GM19452 (cell line): ENCODE data around the gene ABLIM2.

Source experiments
- ATAC-seq: cut with Tn5 transposase; IDR thresholded peaks from one replicate; pipeline ENCODE4 v1.9.1; 2021; ENCODE audit not compliant: unreplicated experiment

ABLIM2 gene

DNA sequence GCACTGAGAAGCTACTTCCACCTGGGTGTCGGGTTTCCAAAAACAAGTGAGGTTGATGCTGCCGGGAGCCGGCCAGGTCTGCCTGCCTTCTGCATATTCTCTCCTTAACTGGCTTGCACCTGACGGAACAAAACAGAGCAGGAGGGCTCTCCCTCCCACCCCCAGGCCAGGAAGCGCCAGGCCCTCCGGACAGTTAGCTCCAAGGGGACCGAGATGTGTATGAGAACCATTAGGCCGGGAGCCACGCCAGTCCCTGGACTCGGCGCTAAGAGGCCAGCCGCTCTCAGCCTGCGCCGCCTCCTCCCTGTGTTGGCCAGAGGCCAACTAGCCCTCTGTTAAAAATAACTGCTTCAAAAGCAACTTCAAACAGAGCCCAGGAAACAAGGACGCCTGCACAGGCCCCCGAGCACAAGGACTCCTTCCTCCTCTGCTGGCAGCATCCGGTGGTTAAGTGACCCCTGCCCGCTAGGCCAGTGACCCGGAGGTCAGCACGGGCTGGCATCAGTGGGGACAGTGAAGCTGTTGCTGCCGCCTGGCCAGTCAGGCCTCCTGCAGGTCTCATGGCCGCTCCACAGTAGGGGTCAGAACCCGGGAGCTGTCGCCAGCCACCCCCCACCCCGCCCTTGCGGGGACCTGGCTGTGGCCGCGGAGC, 107.9 kb downstream of the ABLIM2 start:
- no peak for ATAC-seq

- no peak for ATAC-seq
Measured at GRCh38 chr4:8050180-8050554, 108.4 kb downstream of the ABLIM2 start.

DNA sequence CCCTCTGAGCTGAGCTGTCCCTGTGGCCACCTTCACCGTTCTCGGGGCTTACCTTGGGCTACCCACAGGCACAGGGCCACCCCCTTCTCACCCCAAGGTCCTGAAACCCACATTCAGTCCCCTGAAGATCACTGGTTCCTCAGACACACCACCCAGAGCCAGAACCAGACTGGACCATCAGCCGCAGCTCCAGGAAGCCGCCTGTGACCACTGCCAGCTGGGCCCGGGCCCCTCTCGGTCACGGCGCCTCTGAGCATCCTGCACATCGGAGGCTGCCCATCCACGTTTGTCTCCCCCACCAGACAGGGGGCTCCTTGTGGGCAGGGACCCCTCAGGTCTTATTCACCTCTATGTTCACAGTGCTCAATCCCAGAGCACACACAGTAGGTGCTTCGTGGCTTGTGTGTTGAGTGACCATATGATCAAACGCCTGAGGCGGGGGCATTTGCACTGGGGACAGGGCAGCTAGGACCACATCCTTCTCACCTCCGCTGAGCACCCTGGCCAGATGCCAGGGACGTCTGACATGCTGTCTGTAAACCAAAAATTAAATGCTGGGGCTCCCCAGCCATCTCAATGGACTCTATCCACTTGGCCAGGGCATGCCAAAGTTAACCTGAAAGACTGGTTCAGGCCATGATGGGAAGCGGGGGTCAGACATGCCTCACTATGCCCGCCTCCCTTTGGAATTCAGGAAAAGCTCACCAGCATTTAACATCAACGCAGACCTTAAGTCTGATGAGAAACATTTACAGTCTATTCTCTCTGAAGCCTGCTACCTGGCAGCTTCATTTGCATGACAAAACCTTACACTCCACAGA, 109.5 kb downstream of the ABLIM2 start:
- ATAC-seq = no peak

- ATAC-seq = no peak
Measured at GRCh38 chr4:8047837-8048678, 110.6 kb downstream of the ABLIM2 start.

- ATAC-seq = no peak
Measured at GRCh38 chr4:8046925-8047541, 111.6 kb downstream of the ABLIM2 start.

- ATAC-seq = no peak
Measured at GRCh38 chr4:8045909-8046308, 112.7 kb downstream of the ABLIM2 start.

GRCh38 chr4:8044699-8045098, 113.9 kb downstream of the ABLIM2 start:
- no peak for ATAC-seq

- ATAC-seq = no peak
Measured at GRCh38 chr4:8044244-8044643, 114.4 kb downstream of the ABLIM2 start.

GRCh38 chr4:8043596-8043995, 115.0 kb downstream of the ABLIM2 start:
- no peak for ATAC-seq

GRCh38 chr4:8041868-8042267, 116.7 kb downstream of the ABLIM2 start:
- ATAC-seq = no peak

- no peak for ATAC-seq
Measured at GRCh38 chr4:8041172-8041571, 117.4 kb downstream of the ABLIM2 start.

GRCh38 chr4:8040607-8041006, 118.0 kb downstream of the ABLIM2 start:
- ATAC-seq = no peak

- no peak for ATAC-seq
Measured at GRCh38 chr4:8039853-8040252, 118.8 kb downstream of the ABLIM2 start.

DNA sequence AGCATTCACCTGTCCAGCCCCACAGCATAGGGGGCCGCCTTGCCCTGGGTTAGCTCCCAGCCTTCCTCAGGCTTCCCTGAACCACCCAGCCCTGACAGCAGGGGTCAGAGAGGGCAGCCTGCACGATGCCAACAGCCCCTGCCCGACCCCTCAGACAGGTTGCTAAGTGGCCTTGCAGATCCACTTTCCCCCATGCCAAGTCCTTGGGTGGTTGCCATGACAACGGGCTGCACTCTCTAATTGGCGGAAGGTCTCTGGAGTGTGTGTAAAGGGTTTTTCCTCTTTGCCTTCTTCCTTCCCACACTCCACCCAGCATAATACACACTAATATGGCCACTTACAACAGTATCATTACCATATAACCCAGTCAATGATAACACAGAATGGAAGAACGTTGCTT, 119.3 kb downstream of the ABLIM2 start:
- ATAC-seq = no peak

DNA sequence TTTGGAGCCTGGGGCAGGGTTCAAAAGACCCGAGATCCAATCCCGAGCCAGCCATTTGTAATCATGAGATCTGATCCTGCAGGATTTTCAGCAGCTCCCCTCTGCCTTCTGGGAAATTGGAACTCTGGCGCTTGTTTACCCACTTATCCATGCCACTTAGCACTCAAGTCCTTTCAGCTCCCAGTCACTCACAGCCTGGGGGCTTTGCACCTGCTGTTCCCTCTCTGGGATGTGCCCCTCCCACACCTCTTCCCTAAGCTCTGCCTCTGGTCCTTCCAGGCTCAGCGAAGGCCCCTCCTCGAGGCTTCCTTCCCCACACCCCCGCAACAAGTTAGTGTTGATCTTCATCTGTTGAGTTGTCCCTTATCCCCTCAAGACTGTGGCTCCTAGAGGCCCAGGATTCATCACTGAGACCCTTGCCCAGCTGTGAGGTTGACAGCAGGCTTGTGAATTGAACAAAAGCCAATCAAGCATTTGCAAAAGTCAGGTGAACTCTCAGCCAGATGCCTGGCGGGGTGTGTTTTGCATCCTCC, 119.8 kb downstream of the ABLIM2 start:
- ATAC-seq = no peak

- no peak for ATAC-seq
Measured at GRCh38 chr4:8038083-8038482, 120.5 kb downstream of the ABLIM2 start.

- ATAC-seq = no peak
Measured at GRCh38 chr4:8037150-8037769, 121.4 kb downstream of the ABLIM2 start.

GRCh38 chr4:8035371-8035780, 123.2 kb downstream of the ABLIM2 start:
- no peak for ATAC-seq

DNA sequence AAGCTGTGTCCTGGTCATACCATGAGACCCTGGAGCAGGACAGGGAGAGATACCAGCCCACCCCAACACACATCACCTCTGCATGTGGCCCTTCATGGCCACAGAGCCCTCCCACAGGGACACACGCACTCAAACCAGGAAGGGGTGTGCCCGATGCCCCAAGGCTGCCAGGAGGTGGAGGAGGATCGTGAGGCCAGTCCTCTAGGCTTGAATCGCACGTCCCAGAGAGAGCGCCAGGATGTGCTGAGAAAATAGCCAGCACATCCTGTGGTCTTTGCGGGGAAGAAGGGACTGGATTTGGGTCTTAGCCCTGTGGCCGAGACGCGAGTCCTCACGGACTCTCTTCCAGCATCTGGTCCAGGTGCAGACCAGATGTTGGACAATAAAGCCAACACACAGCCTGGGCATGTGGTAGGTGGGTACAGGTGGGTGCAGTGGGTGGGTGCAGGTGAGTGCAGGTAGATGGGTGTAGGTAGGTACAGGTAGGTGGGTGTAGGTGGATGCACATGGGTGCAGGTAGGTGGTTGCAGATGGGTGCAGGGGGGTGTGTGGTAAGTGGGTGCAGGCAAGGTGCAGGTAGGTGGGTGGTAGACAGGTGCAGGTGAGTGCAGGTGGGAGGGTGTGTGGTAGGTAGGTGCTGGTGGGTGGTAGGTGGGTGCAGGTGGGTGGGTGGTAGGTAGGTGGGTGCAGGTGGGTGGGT, 124.6 kb downstream of the ABLIM2 start:
- ATAC-seq = no peak
